ENCODE data around the gene C19orf47.

GRCh38 chr19:40397568-40397906, 49.3 kb upstream of the C19orf47 start:
- TF ChIP-seq CTCF (IDR thresholded peaks at IDR 0.05 in 2 of 3, conservative IDR thresholded peaks at IDR 0.05 in 1 of 3; ENCODE audit: borderline replicate concordance in 1 of 3, insufficient read depth in 1 of 3, low read depth in 2 of 3, low read length in 2 of 3) (no peak), TCF7L2 (IDR thresholded peaks at IDR 0.05; ENCODE audit: borderline replicate concordance, extremely low read depth, insufficient read depth, insufficient read length) (no peak), POLR2A (IDR thresholded peaks at IDR 0.05; ENCODE audit: borderline replicate concordance, extremely low read depth, insufficient read depth, insufficient read length) (no peak), EZH2phosphoT487 (IDR thresholded peaks at IDR 0.05; ENCODE audit: borderline replicate concordance) (no peak), EZH2 (IDR thresholded peaks at IDR 0.05) (no peak), RAD21 (IDR thresholded peaks at IDR 0.05; ENCODE audit: low read depth) (no peak), ELF1 (IDR thresholded peaks at IDR 0.05; ENCODE audit: borderline replicate concordance, low read depth) (no peak), MAX (IDR thresholded peaks at IDR 0.05) (no peak), ZNF274 (IDR thresholded peaks at IDR 0.05; ENCODE audit: low read depth, low read length) (no peak), POLR2AphosphoS5 (IDR thresholded peaks at IDR 0.05; ENCODE audit: low read depth, low read length) (no peak), ZFX (IDR thresholded peaks at IDR 0.05) (no peak), FOSL1 (IDR thresholded peaks at IDR 0.05; ENCODE audit: low read depth) (no peak)
